Endothelial cell (in vitro differentiated cells): ENCODE measurements around the gene OSBPL10. TPM values are rescaled to one million over a fixed set of nuclear protein-coding genes. Genes with fewer than 3 reads are reported as not detected.
"Not testable (repeated sequence)": the region's sequence is repeated elsewhere in the genome, so short reads cannot be mapped to it uniquely, and the experiment has no call there.

ENCODE experiments used
- DNase-seq: peaks from one replicate; pipeline ENCODE4 v3.0.0; 2021; ENCODE audit warnings: low spot score
- H3K27ac Mint-ChIP-seq: one replicate; pipeline ENCODE4 v1.8.0; 2021; ENCODE audit warnings: mixed read lengths, inconsistent platforms; ENCODE audit not compliant: unreplicated experiment
- H3K27me3 Mint-ChIP-seq: one replicate; pipeline ENCODE4 v1.8.0; 2021; ENCODE audit warnings: mild to moderate bottlenecking, moderate library complexity, mixed read lengths, inconsistent platforms; ENCODE audit not compliant: unreplicated experiment
- H3K36me3 Mint-ChIP-seq: one replicate; pipeline ENCODE4 v1.8.0; 2021; ENCODE audit warnings: mild to moderate bottlenecking, low read depth, mixed read lengths, inconsistent platforms; ENCODE audit not compliant: unreplicated experiment
- H3K4me1 Mint-ChIP-seq: one replicate; pipeline ENCODE4 v1.8.0; 2021; ENCODE audit warnings: mild to moderate bottlenecking, mixed read lengths, inconsistent platforms; ENCODE audit not compliant: unreplicated experiment
- H3K4me3 Mint-ChIP-seq: one replicate; pipeline ENCODE4 v1.8.0; 2021; ENCODE audit warnings: mild to moderate bottlenecking, mixed read lengths, inconsistent platforms; ENCODE audit not compliant: unreplicated experiment
- H3K9me3 Mint-ChIP-seq: one replicate; pipeline ENCODE4 v1.8.0; 2021; ENCODE audit warnings: mixed read lengths, inconsistent platforms; ENCODE audit not compliant: unreplicated experiment
- total RNA-seq: library from RNA; stranded (reverse); fragmentation: NEBNext Ultra II Directional; extraction: Animal tissue kit (Norgen Biotek cat#: 25700); gene quantifications from one replicate; pipeline ENCODE4 v1.2.1, GENCODE V29; 2021; ENCODE audit not compliant: unreplicated experiment
- TF ChIP-seq, protein P1 (sequence below): fragments of 200-600 bp; sonication (generic); IDR thresholded peaks from one replicate; pipeline ENCODE4 v1.5.0; 2021; ENCODE audit warnings: antibody characterized with exemption; ENCODE audit not compliant: unreplicated experiment

OSBPL10 gene
- total RNA-seq, 1 donor from 2014 or later = 61.0 TPM

DNA sequence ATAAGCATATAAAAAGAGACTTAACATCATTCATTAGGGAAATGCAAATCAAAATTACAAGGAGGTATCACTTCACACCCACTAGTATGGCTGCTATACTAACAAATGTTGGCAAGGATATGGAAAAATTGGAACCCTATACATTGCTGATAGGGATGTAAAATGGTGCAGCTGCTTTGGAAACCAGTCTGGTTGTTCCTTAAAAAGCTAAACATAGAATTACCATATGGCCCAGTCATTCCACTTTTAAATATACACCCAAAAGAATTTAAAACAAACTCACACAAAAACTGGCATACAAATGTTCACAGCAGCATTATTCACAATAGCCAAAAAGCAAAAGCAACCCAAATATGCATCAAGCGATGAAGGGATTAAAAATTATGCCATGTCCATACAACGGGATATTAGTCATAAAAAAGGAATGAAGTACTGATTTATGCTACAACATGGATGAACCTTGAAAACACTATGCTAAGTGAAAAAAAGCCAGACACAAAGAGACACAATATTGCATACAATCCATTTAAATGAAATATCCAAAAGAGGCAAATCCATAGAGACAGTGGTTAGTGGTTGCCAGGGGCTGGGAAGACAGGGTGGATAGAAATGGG is 118.3 kb downstream of the OSBPL10 start:
- Mint-ChIP-seq H3K9me3 (no peaks in the 10 kb centered on the region), H3K27me3 (peaks cover 11% of the 10 kb centered on the region), H3K36me3 (peaks cover 4% of the 10 kb centered on the region), H3K27ac (no peak overlapping the region), H3K4me1 (peaks cover 16% of the 10 kb centered on the region), H3K4me3 (no peak overlapping the region)
- no peak for DNase-seq
- TF ChIP-seq, protein P1, sequence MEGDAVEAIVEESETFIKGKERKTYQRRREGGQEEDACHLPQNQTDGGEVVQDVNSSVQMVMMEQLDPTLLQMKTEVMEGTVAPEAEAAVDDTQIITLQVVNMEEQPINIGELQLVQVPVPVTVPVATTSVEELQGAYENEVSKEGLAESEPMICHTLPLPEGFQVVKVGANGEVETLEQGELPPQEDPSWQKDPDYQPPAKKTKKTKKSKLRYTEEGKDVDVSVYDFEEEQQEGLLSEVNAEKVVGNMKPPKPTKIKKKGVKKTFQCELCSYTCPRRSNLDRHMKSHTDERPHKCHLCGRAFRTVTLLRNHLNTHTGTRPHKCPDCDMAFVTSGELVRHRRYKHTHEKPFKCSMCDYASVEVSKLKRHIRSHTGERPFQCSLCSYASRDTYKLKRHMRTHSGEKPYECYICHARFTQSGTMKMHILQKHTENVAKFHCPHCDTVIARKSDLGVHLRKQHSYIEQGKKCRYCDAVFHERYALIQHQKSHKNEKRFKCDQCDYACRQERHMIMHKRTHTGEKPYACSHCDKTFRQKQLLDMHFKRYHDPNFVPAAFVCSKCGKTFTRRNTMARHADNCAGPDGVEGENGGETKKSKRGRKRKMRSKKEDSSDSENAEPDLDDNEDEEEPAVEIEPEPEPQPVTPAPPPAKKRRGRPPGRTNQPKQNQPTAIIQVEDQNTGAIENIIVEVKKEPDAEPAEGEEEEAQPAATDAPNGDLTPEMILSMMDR = no peak

- Mint-ChIP-seq H3K4me1 (peaks cover 10% of the 10 kb centered on the region), H3K27ac (no peak overlapping the region), H3K9me3 (no peaks in the 10 kb centered on the region), H3K36me3 (peaks cover 4% of the 10 kb centered on the region), H3K4me3 (no peak overlapping the region), H3K27me3 (peaks cover 9% of the 10 kb centered on the region)
- TF ChIP-seq, protein P1 = no peak
- DNase-seq = no peak
Measured at GRCh38 chr3:31861826-31862225, 119.2 kb downstream of the OSBPL10 start.

DNA sequence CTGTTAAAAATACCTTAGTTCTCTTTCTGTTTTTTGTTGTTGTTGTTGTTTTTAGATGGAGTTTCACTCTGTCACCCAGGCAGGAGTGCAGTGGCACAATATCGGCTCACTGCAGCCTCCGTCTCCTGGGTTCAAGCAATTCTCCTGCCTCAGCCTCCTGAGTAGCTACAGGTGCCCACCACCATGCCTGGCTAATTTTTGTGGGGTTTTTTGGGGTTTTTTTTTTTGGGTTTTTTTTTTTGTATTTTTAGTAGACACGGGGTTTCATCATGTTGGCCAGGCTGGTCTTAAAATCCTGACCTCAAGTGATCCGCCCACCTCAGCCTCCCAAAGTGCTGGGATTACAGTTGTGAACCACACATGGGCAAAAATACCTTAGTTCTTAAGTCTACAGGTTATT is 120.4 kb downstream of the OSBPL10 start:
- H3K9me3 Mint-ChIP-seq, H3K27ac Mint-ChIP-seq, DNase-seq, H3K36me3 Mint-ChIP-seq, H3K4me3 Mint-ChIP-seq, H3K27me3 Mint-ChIP-seq: not testable (repeated sequence)
- peaks cover 10% of the 10 kb centered on the region for H3K4me1 Mint-ChIP-seq

DNA sequence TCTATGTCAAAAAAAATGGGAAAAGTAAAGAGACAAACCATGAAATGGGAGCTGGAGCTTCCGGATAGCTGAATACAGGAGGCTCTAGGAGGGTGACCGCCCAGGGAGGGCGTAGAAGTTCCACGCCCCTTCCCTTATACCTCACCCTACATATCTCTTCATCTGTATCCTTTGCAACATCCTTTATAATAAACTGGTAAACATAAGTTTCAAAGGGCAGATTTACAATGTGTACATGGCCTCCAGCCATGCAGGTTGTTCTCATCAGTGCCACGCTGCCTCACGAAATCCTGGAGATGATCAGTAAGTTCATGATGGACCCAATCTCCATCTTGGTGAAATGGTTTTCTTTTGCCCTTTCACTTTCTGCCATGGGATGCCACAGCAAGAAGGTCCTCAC is 121.8 kb downstream of the OSBPL10 start:
- H3K9me3 Mint-ChIP-seq = no peaks in the 10 kb centered on the region
- TF ChIP-seq, protein P1 = no peak
- H3K4me1 Mint-ChIP-seq = peaks cover 4% of the 10 kb centered on the region
- DNase-seq = no peak
- peaks cover 6% of the 10 kb centered on the region for H3K27me3 Mint-ChIP-seq
- no peak overlapping the region for H3K4me3 Mint-ChIP-seq
- no peak overlapping the region for H3K27ac Mint-ChIP-seq
- H3K36me3 Mint-ChIP-seq = peaks cover 4% of the 10 kb centered on the region

GRCh38 chr3:31858439-31858838 is 122.6 kb downstream of the OSBPL10 start:
- peaks cover 6% of the 10 kb centered on the region for H3K27me3 Mint-ChIP-seq
- H3K9me3 Mint-ChIP-seq = no peaks in the 10 kb centered on the region
- DNase-seq = no peak
- no peak overlapping the region for H3K27ac Mint-ChIP-seq
- TF ChIP-seq, protein P1 = no peak
- H3K36me3 Mint-ChIP-seq = peaks cover 4% of the 10 kb centered on the region
- no peaks in the 10 kb centered on the region for H3K4me1 Mint-ChIP-seq
- no peak overlapping the region for H3K4me3 Mint-ChIP-seq
